Mucosa of gallbladder (tissue), 1 donor: ENCODE measurements around the gene PRKAB2. TPM values are rescaled to one million over a fixed set of nuclear protein-coding genes. Genes with fewer than 3 reads are reported as not detected.
"Not testable (repeated sequence)": the region's sequence is repeated elsewhere in the genome, so short reads cannot be mapped to it uniquely, and the experiment has no call there.

ENCODE experiments used
- DNase-seq: peaks from one replicate; pipeline ENCODE4 v3.0.0-alpha.2; 2020; ENCODE audit warnings: low spot score
- total RNA-seq: library from RNA; stranded (reverse); gene quantifications from one replicate; pipeline ENCODE4 v1.2.1, GENCODE V29; 2021
- donor health status: DM: no; HTN: no; CAD: no.

Gene PRKAB2
- 23.0 TPM for total RNA-seq

- peak; percentile 96 for DNase-seq
Measured at GRCh38 chr1:147172168-147173016, at the start of gene PRKAB2. Gene PRKAB2 (minus strand): TSS chr1:147172470. CDS start chr1:147172144, 326 bp downstream.

GRCh38 chr1:147218606-147219005 lies 46.3 kb upstream of the PRKAB2 start:
- no peak for DNase-seq

GRCh38 chr1:147217141-147217540 lies 44.9 kb upstream of the PRKAB2 start:
- DNase-seq, result no peak

- no peak for DNase-seq
Measured at GRCh38 chr1:147216124-147216523, 43.9 kb upstream of the PRKAB2 start.

- DNase-seq, result no peak
Measured at GRCh38 chr1:147215540-147215916, 43.3 kb upstream of the PRKAB2 start.

- no peak for DNase-seq
Measured at GRCh38 chr1:147214842-147215539, 42.7 kb upstream of the PRKAB2 start.

GRCh38 chr1:147214325-147214724 lies 42.1 kb upstream of the PRKAB2 start:
- DNase-seq, result no peak

GRCh38 chr1:147213271-147213670 lies 41.0 kb upstream of the PRKAB2 start:
- DNase-seq, result no peak

- DNase-seq, result no peak
Measured at GRCh38 chr1:147211577-147211976, 39.3 kb upstream of the PRKAB2 start.

GRCh38 chr1:147210987-147211386 lies 38.7 kb upstream of the PRKAB2 start:
- DNase-seq, result no peak

GRCh38 chr1:147209825-147210821 lies 37.9 kb upstream of the PRKAB2 start:
- no peak for DNase-seq

GRCh38 chr1:147208619-147209018 lies 36.3 kb upstream of the PRKAB2 start:
- DNase-seq, result no peak

- DNase-seq, result no peak
Measured at GRCh38 chr1:147207192-147207591, 34.9 kb upstream of the PRKAB2 start.

- no peak for DNase-seq
Measured at GRCh38 chr1:147204080-147204479, 31.8 kb upstream of the PRKAB2 start.

GRCh38 chr1:147202576-147202975 lies 30.3 kb upstream of the PRKAB2 start:
- DNase-seq, result no peak

GRCh38 chr1:147201786-147202185 lies 29.5 kb upstream of the PRKAB2 start:
- no peak for DNase-seq

- no peak for DNase-seq
Measured at GRCh38 chr1:147201276-147201675, 29.0 kb upstream of the PRKAB2 start.

- DNase-seq, result not testable (repeated sequence)
Measured at GRCh38 chr1:147197324-147197723, 25.1 kb upstream of the PRKAB2 start.

- no peak for DNase-seq
Measured at GRCh38 chr1:147189514-147189913, 17.2 kb upstream of the PRKAB2 start.

GRCh38 chr1:147185432-147185831 lies 13.2 kb upstream of the PRKAB2 start:
- DNase-seq, result no peak

- no peak for DNase-seq
Measured at GRCh38 chr1:147177611-147178380, 5.5 kb upstream of the PRKAB2 start.
